ENCODE measurements around the gene UBASH3A.

DNA sequence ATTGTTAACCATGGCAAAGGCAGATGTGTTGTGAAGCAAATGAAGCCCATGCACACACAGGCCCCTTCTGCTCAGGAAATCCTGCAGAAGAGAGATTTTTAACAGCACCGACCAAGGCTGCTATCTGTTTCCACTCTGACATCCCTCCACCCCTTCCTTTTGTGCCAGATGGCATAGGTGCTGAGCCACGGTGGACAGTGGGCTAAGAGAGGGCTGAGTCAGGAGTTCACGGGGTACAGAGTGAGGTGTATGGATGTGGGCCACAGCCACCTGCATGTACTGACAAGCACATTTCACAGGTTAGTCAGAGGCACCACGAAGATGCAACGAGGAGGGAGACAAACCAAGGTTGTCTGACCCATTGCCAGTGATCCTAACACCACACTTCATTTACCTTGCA is 82.8 kb downstream of the UBASH3A start:
- TF ChIP-seq, protein P1, sequence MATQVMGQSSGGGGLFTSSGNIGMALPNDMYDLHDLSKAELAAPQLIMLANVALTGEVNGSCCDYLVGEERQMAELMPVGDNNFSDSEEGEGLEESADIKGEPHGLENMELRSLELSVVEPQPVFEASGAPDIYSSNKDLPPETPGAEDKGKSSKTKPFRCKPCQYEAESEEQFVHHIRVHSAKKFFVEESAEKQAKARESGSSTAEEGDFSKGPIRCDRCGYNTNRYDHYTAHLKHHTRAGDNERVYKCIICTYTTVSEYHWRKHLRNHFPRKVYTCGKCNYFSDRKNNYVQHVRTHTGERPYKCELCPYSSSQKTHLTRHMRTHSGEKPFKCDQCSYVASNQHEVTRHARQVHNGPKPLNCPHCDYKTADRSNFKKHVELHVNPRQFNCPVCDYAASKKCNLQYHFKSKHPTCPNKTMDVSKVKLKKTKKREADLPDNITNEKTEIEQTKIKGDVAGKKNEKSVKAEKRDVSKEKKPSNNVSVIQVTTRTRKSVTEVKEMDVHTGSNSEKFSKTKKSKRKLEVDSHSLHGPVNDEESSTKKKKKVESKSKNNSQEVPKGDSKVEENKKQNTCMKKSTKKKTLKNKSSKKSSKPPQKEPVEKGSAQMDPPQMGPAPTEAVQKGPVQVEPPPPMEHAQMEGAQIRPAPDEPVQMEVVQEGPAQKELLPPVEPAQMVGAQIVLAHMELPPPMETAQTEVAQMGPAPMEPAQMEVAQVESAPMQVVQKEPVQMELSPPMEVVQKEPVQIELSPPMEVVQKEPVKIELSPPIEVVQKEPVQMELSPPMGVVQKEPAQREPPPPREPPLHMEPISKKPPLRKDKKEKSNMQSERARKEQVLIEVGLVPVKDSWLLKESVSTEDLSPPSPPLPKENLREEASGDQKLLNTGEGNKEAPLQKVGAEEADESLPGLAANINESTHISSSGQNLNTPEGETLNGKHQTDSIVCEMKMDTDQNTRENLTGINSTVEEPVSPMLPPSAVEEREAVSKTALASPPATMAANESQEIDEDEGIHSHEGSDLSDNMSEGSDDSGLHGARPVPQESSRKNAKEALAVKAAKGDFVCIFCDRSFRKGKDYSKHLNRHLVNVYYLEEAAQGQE (IDR thresholded peaks at IDR 0.05; ENCODE audit: low read depth): no peak
- TF ChIP-seq TAF1 (IDR thresholded peaks at IDR 0.05; ENCODE audit: low read depth) (no peak), CEBPB (IDR thresholded peaks at IDR 0.05) (no peak), EP300 (IDR thresholded peaks at IDR 0.05; ENCODE audit: borderline replicate concordance) (no peak), TCF12 (IDR thresholded peaks at IDR 0.05; ENCODE audit: low read depth) (no peak)
- TF ChIP-seq, protein P2, sequence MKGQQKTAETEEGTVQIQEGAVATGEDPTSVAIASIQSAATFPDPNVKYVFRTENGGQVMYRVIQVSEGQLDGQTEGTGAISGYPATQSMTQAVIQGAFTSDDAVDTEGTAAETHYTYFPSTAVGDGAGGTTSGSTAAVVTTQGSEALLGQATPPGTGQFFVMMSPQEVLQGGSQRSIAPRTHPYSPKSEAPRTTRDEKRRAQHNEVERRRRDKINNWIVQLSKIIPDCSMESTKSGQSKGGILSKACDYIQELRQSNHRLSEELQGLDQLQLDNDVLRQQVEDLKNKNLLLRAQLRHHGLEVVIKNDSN (IDR thresholded peaks at IDR 0.05): no peak
